ENCODE results near the gene GPR15LG.

Gene GPR15LG

DNA sequence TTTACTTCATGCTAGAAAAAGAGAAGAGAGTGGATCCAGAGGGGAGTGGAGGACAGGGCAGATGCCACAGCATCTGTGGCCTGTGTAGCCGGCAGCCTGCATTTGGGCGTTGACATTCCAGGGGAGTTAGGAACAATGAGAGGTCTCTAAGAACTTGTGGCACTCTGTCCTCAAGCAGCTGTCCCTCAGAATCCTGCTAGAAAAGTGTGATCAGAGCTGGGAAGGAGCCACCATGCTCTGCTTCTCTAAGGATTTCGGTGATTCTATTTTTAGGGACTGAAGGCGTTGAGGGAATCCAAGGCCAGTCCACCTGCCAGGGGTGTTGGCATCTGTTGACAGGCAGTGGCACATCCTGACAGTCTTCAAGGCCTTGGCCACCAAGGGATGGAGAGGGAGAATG lies 44.1 kb downstream of the GPR15LG start:
- no peak overlapping the region for H3K4me3 ChIP-seq (ENCODE audit: insufficient read depth, low read length, poor library complexity, severe bottlenecking)
- H4K20me1 ChIP-seq (ENCODE audit: low read depth, low read length), result no peaks in the 10 kb centered on the region
- H3F3A ChIP-seq (ENCODE audit: insufficient read depth), result no peaks in the 10 kb centered on the region
- no peak overlapping the region for H2AFZ ChIP-seq (ENCODE audit: low read depth, low read length, severe bottlenecking)
- no peak overlapping the region for H3K27ac ChIP-seq (ENCODE audit: low read depth, low read length)
- peaks cover 6% of the 10 kb centered on the region; the same call in 1 of the 2 replicates for H3K9me3 ChIP-seq (ENCODE audit: insufficient read depth, low read length)
- H3K79me2 ChIP-seq (ENCODE audit: insufficient read depth, low read length), result no peaks in the 10 kb centered on the region
- H3K4me2 ChIP-seq (ENCODE audit: low read depth, low read length, poor library complexity, severe bottlenecking), result no peak overlapping the region
- TF ChIP-seq, protein P1, sequence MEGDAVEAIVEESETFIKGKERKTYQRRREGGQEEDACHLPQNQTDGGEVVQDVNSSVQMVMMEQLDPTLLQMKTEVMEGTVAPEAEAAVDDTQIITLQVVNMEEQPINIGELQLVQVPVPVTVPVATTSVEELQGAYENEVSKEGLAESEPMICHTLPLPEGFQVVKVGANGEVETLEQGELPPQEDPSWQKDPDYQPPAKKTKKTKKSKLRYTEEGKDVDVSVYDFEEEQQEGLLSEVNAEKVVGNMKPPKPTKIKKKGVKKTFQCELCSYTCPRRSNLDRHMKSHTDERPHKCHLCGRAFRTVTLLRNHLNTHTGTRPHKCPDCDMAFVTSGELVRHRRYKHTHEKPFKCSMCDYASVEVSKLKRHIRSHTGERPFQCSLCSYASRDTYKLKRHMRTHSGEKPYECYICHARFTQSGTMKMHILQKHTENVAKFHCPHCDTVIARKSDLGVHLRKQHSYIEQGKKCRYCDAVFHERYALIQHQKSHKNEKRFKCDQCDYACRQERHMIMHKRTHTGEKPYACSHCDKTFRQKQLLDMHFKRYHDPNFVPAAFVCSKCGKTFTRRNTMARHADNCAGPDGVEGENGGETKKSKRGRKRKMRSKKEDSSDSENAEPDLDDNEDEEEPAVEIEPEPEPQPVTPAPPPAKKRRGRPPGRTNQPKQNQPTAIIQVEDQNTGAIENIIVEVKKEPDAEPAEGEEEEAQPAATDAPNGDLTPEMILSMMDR (IDR thresholded peaks at IDR 0.05; ENCODE audit: insufficient read depth, low read length, poor library complexity, severe bottlenecking), result no peak
- TF ChIP-seq EZH2phosphoT487 (conservative IDR thresholded peaks at IDR 0.05; ENCODE audit: low read length), result no peak
- no peak overlapping the region for H3K9ac ChIP-seq (ENCODE audit: low read length)
- no peaks in the 10 kb centered on the region for H3K9me2 ChIP-seq (replicated peaks; ENCODE audit: insufficient read depth, low read length)
- H3K27me3 ChIP-seq (ENCODE audit: low read length), result no peaks in the 10 kb centered on the region
- H3K36me3 ChIP-seq (ENCODE audit: low read length), result no peaks in the 10 kb centered on the region

GRCh38 chr10:84221916-84222315 lies 48.3 kb downstream of the GPR15LG start:
- Histone ChIP-seq H3K79me2 (ENCODE audit: insufficient read depth, low read length) (no peaks in the 10 kb centered on the region), H2AFZ (ENCODE audit: low read depth, low read length, severe bottlenecking) (no peak overlapping the region), H3K9me3 (ENCODE audit: insufficient read depth, low read length) (peaks cover 6% of the 10 kb centered on the region; the same call in 1 of the 2 replicates), H3K4me2 (ENCODE audit: low read depth, low read length, poor library complexity, severe bottlenecking) (no peak overlapping the region), H3K36me3 (ENCODE audit: low read length) (no peaks in the 10 kb centered on the region), H3K9ac (ENCODE audit: low read length) (no peak overlapping the region), H3K4me3 (ENCODE audit: insufficient read depth, low read length, poor library complexity, severe bottlenecking) (no peak overlapping the region), H3K27me3 (ENCODE audit: low read length) (no peaks in the 10 kb centered on the region), H3K27ac (ENCODE audit: low read depth, low read length) (no peak overlapping the region), H4K20me1 (ENCODE audit: low read depth, low read length) (no peaks in the 10 kb centered on the region), H3K9me2 (replicated peaks; ENCODE audit: insufficient read depth, low read length) (no peaks in the 10 kb centered on the region), H3F3A (ENCODE audit: insufficient read depth) (no peaks in the 10 kb centered on the region)
- TF ChIP-seq, protein P1 (IDR thresholded peaks at IDR 0.05; ENCODE audit: insufficient read depth, low read length, poor library complexity, severe bottlenecking), result no peak
- no peak for TF ChIP-seq EZH2phosphoT487 (conservative IDR thresholded peaks at IDR 0.05; ENCODE audit: low read length)

DNA sequence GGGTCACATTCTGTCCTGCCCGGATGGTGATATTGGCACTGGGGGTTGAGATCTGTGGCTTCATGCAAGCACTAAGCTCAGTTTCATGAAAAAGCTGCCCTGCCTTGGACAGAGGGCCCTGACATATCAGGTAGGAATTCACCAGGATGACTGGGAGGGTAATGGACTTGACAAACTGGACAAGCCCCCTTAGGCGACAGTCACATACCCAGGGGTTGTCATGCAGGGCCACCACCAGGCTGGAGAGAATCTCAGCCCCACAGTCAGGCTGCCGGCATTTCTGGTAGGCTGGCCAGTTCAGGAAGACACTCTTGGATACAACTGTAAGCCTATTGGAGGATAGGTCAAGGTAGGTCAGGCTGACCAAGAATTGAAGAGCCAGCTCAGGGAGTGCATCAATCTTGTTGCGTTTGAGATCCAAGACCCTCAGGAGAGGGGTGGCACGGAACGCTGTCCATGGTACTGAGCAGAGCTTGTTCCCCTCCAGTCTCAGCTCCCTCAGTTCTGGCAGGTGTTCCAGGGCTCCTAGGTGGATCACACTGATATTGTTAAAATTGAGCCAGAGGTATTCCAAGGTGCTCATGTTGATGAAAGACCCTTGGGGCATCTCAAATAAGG lies 50.9 kb downstream of the GPR15LG start:
- H3K27ac ChIP-seq (ENCODE audit: low read depth, low read length), result no peak overlapping the region
- TF ChIP-seq, protein P1 (IDR thresholded peaks at IDR 0.05; ENCODE audit: insufficient read depth, low read length, poor library complexity, severe bottlenecking), result no peak
- no peak for TF ChIP-seq EZH2phosphoT487 (conservative IDR thresholded peaks at IDR 0.05; ENCODE audit: low read length)
- no peaks in the 10 kb centered on the region for H4K20me1 ChIP-seq (ENCODE audit: low read depth, low read length)

More for the DNA sequence above, 50.9 kb downstream of the GPR15LG start:
- Histone ChIP-seq H3K79me2 (ENCODE audit: insufficient read depth, low read length) (no peaks in the 10 kb centered on the region), H3K9me3 (ENCODE audit: insufficient read depth, low read length) (peaks cover 3% of the 10 kb centered on the region; the same call in 1 of the 2 replicates), H3K27me3 (ENCODE audit: low read length) (no peaks in the 10 kb centered on the region), H3K4me2 (ENCODE audit: low read depth, low read length, poor library complexity, severe bottlenecking) (no peak overlapping the region), H3K9ac (ENCODE audit: low read length) (no peak overlapping the region), H3K4me3 (ENCODE audit: insufficient read depth, low read length, poor library complexity, severe bottlenecking) (no peak overlapping the region), H3K9me2 (replicated peaks; ENCODE audit: insufficient read depth, low read length) (no peaks in the 10 kb centered on the region), H2AFZ (ENCODE audit: low read depth, low read length, severe bottlenecking) (no peak overlapping the region), H3F3A (ENCODE audit: insufficient read depth) (no peaks in the 10 kb centered on the region), H3K36me3 (ENCODE audit: low read length) (no peaks in the 10 kb centered on the region)

All from SU-DHL-6 (cell line).